Glomerular visceral epithelial cell (primary cell): ENCODE measurements around the gene HYAL2.
"Not testable (repeated sequence)": the region's sequence is repeated elsewhere in the genome, so short reads cannot be mapped to it uniquely, and the experiment has no call there.

Source experiments
- DNase-seq: peaks from one replicate; pipeline ENCODE4 v3.0.0-alpha.2; 2016; ENCODE audit errors: extremely low spot score

The HYAL2 gene

DNA sequence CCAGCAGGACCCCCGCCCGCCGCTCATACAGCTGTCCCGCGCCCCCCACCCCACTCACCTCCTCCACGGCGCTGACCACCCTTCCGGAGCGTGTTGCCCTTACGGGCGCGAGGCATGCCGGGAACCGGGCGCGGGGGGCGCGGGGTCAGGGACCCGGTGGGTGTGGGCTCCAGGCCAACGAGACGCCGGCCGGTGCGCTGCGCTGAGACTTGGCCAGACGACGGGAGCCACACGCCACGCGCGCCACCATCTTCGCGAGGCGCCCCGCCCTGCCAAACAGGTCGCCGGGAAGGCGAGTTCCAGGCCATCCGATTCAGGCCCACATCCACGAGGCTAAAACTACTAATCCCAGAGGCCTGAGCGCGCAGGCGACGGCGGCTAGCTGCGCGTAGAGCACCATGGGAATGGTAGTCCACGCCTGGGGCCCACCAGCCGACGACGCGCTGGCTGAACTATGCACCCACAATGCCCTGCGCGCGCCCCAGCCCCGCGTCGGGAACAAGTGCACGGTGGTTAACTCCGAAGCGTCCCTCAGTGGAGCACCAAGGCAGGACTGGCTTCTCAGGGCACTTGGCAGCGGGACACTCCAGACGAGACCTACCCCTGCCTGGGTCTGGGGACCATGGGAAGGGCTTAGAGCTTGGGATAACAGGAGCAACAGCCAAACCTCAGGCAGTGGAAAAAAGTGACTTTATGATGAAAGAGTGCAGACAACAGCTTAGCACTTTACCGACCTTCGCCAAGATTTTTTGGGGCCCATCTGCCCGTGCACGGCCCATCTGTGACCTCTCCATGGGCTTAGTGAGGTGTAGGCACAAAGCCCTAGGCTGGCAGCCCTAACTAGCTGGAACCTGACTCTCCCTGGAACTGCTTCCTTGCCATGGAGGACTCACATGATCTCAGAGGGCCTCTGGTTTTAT, 30.1 kb downstream of the HYAL2 start, which contains the start of gene IFRD2:
TSS of gene IFRD2 (minus strand) at position 271 of the 920 bp plus-strand sequence. CDS start at position 116, 155 bp downstream.
- DNase-seq: peak; percentile 97

DNA sequence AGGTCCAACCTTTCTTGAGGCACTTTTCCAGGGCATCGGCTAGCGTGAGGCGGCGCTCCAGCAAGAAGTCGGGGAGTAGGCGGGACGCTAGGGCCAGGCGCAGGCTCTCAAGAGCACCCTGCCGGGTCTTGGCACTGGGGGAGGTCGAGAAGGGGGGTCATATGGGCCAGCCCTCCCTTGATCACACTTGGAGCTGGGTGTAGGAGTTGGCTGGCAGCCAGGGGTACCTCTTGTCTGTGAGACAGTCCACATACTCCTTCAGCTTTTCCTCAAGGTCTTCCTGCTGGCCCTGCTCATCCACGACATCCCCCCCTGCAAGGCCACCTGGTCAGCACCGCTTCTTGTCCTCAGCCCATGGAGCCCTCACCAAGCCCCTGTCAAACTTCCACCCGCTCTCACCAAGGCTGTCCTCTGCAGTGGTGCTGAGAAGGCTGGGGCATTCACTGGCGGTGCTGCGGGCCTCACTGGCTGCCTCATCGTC, 32.3 kb downstream of the HYAL2 start:
- no peak for DNase-seq

DNA sequence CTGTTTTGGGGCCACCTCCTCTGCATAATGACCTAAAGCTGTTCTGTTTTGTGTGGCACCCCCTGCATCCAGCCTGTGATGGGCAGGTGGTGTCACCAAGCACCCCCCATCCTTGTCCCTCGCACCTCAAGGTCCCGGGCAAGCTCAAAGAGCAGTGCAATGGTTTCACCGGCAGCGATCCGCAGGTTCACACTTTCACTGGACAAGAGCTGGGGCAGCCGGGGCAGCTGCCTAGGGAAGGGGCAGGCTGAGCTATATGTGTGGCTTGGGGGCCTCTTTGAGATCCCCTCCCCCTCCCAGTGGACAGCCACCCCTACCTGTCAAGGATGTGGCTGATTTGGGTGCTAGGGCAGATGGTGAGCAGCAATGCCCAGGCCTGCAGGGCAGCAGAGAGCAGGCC, 33.4 kb downstream of the HYAL2 start:
- no peak for DNase-seq

DNA sequence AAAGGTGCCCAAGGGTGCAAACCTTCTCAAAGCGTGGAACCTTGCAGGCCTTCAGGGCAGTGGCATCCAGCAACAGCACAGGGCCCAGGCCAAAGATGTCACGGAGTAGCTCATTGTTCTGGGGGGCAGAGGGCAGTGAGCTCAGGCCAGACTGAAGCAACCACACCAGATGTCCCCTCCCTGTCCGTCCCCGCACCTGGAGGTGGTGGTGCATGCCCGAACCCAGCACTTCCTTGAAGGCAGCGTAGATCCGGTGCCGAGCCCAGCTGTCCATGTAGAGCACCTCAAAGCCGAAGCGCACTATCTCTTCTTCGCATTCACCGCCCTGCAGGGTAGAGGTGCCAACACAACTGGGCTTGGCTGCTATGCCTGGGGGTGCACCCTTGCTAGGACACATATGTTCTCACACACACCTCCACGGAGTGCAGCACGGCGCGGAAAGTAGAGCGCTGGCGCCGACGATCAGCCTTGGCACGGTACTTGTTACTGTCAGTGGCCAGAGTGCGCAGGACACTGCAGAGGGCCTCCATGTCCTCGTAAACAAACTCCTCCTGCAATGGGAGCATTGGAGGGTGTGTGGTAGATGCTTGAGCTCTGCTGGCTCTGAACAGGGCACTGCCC, 34.0 kb downstream of the HYAL2 start:
- no peak for DNase-seq

DNA sequence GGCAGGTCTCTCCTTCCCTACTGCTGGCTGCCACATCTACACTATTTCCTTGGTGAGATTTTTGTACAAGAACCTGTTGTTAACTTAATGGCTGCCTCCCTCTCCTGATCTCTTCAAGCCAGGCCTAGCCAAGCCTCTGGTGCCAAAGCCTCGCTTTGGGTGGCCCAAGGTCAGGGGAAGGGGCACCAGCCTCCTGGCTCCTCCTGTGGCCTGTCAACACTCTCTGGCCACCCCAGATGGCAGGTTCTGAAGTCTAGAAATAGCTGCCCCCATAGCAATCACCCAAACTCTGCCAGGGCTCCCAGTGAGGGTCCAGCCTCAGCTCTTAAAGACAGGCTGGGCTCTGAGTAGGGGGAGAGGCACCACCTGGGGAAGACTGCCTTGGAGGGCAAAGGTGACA, 35.3 kb downstream of the HYAL2 start:
- no peak for DNase-seq

DNA sequence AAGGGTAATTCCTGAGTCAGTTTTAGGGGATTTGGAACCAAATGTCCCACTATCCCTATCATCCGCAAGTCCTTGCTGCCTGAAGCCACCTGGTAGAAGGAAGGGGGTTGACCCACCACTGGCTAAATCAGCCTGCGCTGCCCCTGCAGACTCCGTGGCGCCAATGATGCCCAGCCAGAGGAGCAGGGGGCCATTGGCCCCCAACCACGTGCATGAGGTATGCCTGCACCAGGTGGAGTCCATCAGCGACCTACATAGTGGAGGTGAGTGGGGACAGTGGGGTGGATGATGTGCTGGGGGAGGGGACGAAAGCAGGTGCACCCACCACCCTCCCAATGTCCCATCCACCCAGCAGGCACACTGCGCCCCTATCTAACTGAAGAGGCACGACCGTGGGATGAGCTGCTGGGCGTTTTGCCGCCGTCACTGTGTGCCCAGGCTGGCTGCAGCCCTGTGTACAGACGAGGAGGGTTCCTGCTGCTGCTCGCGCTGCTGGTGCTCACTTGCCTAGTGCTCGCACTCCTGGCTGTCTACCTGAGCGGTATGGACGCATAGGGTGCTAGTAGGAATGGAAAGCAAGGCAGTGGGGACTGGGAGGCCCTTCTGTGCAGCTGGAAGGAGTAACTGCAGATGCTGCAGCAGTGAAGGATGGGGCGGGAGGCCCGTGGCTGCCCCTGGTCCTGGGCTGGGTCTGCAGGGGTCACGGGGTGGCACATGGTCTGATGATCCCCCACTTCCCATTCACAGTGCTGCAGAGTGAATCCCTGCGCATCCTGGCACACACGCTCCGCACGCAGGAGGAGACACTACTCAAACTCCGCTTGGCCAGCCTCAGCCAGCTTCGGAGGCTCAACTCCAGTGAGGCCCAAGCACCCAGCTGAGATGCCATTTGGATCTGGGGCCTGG, 36.0 kb downstream of the HYAL2 start:
- DNase-seq: no peak

DNA sequence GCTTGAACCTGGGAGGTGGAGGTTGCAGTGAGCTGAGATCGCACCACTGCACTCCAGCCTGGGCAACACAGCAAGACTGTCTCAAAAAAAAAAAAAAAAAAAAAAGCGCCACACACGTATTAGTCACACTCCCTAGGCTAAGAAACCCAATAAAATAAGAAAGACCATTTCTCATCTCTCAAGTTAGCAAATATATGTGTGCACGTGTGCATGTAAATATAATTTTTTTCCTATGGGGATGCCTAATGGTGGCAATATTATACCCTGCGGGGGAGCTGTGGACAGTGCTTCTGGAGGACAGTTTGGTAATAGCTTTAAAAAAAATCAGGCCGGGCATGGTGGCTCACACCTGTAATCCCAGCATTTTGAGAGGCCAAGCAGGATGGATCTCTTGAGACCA, 38.4 kb downstream of the HYAL2 start:
- not testable (repeated sequence) for DNase-seq

DNA sequence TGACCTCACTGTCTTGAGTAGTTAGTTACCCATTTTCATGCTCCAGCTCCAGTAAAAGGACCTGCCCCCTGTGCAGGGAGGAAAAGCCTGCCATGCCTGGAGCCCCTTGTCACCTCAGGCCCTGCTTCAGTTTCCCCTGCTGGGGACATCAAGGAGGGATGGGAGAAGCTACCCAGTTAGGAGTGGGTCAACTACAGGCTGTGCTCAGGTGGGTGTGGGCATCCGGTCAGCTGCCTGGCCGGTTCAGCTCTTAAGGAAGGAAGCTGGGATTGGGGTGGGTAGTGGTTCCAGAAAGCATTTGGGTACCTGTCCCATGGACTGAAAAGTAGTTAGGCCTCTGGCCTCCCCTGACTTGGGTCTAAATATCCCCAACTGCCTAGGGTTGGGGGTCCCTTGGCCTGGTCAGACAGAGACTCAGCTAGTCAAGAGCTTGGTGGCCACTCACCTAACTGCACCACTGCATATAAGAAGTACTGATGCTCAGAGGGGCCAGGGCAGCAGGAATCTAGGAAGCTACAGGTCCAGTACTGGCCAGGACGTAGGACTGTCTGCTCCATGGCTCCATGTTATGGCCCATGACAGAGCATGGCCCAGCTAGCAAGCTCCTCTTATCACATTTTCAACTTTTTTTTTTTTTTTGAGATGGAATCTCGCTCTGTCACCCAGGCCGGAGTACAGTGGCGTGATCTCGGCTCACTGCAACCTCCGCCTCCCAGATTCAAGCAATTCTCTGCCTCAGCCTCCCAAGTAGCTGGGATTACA, 43.1 kb downstream of the HYAL2 start:
- DNase-seq: no peak

DNA sequence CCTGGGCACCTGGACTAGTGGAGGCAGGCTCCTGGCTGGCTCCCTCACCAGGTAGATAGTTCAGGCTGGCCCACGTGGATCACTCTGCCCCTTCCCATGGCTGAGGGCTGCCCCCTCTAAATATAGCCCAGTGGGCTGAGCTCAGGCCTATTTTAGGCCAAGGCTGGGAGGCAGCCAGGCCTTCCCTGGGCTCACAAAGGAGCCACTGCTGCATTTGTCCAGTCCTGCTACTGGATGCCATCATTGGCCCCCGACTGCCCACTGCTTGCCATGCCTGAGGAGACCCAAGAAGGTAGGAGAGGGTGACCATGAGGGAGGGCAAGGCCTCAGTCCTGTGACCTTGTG, 43.7 kb downstream of the HYAL2 start, which contains the start of gene LSMEM2:
TSS of gene LSMEM2 (plus strand) at position 208 of the 345 bp plus-strand sequence. CDS start at position 235, 27 bp downstream.
- DNase-seq: no peak

DNA sequence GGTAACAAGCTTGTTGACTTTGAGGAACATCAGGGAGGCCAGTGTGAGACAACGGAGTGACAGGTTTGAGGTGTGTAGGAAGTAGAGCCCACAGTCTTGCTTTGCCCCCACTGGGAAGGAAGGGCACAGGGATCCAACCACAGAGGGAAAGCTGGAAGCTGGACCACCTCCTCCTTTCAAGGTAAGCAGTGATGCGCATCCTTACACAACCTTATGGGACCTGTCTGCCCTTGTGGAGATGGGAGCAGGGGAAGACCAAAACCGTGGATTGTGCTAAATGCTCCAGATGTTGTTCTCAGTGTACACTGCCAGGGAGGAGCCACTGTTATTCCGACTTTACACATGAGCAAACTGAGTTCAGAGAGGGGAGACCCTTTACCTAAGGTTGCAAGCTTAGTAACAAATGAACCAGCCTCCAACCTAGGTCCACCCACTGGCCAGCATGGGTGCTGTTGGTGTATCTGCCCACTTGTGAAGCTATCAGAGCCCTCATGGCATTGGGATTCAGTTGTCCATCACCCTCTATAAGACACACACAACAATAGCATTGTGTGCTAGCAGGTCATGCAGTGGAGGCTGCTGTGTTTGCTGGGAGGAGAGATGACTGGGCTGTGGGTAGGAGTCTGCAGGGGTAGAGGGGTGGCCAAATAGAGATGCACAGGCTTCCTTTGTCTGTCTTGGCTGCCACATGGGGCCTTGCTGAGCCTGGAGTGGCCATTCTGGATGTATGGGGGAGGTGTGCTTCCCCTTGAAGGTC, 44.2 kb downstream of the HYAL2 start:
- DNase-seq: no peak

DNA sequence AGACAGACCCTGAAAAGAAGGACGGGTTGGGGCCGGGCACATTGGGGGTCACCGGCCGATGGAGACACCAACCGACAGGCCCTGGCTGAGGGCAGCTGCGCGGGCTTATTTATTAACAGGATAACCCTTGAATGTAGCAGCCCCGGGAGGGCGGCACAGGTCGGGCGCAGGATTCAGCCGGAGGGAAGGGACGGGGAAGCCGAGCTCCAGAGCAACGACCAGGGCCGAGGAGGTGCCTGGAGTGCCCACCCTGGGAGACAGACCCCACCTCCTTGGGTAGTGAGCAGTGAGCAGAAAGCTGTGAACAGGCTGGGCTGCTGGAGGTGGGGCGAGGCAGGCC, 45.8 kb downstream of the HYAL2 start:
- DNase-seq: no peak

DNA sequence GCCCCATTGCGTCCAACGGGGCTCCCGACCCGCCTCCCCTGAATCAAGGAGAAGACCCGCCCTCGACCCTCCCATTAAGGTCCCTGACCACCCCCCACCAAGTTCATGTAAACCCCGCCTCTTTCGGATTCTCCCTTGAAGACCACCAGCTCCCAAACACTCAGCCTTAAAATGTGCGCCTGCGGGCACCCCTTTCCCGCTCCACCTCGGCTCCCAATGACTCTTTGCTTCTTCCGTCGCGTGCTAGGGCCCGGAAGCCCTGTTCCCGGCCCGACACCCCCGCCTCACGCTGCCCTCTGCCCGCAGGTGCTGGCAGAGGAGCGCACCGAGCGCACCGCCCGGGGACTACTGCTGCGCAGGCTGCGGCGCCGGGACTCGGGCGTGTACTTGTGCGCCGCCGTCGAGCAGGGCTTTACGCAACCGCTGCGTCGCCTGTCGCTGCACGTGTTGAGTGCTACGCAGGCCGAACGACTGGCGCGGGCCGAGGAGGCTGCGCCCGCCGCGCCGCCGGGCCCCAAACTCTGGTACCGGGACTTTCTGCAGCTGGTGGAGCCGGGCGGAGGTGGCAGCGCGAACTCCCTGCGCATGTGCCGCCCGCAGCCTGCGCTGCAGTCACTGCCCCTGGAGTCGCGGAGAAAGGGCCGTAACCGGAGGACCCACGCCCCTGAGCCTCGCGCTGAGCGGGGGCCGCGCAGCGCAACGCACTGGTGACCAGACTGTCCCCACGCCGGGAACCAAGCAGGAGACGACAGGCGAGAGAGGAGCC, 46.4 kb downstream of the HYAL2 start:
- DNase-seq: no peak

DNA sequence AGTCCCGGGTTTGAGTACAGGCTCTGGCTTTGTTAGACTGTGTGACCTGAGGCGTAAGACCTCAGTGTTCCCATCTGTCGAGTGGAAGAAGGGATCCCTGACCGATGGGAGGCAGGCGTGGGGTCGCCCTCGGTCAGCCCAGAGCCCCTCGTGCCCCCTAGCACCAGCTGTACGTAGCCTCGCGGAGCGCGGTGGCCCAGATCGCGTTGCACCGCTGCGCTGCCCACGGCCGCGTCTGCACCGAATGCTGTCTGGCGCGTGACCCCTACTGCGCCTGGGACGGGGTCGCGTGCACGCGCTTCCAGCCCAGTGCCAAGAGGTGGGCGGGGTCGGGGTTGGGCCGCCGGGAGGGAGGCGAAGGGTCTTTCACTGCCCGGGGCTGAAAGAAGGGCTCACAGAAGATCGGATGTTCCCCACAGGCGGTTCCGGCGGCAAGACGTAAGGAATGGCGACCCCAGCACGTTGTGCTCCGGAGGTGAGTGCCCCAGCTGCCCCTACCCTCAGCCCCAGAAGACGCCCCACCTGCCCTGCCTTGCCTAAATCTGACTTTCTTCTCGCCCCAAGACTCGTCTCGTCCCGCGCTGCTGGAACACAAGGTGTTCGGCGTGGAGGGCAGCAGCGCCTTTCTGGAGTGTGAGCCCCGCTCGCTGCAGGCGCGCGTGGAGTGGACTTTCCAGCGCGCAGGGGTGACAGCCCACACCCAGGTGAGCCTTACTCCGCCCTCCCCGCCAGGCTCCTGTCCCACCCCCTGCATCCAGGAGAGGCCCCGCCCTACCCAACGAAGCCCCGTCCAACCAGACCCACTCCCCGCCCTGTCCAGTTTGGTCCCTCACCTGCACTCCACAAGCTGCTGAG, 47.2 kb downstream of the HYAL2 start:
- no peak for DNase-seq

DNA sequence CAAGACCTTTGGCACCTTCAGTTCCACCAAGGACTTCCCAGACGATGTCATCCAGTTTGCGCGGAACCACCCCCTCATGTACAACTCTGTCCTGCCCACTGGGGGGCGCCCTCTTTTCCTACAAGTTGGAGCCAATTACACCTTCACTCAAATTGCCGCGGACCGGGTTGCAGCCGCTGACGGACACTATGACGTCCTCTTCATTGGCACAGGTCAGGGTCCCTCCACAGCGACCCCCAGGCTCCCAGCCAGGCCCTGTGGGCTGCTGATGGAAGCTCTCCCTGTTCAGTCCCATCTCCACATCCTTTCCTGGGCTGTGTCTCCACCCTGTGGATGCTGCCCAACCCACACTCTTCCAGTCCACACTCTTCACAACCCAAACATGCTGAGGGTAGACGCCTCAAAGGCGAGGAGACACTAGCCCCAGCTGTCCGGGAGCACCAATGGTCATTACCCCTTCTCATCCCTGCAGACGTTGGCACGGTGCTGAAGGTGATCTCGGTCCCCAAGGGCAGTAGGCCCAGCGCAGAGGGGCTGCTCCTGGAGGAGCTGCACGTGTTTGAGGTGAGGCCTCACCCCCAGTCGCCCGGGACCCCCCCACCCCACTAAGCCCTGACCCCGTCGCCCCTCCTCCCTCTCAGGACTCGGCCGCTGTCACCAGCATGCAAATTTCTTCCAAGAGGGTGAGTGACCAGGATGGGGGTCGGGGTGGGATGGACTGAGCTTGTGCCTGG, 48.0 kb downstream of the HYAL2 start:
- DNase-seq: peak; percentile 50

DNA sequence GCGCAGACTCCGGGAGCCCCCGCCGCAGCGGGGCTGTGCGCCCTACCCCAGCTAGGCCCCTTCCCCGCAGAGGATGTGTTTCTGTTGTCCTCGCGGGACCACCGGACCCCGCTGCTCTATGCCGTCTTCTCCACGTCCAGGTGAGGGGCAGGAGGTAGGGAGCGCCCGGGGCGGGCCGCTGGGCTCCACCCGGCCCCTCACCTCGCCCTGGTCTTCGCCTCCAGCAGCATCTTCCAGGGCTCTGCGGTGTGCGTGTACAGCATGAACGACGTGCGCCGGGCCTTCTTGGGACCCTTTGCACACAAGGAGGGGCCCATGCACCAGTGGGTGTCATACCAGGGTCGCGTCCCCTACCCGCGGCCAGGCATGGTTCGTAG, 48.9 kb downstream of the HYAL2 start:
- no peak for DNase-seq

DNA sequence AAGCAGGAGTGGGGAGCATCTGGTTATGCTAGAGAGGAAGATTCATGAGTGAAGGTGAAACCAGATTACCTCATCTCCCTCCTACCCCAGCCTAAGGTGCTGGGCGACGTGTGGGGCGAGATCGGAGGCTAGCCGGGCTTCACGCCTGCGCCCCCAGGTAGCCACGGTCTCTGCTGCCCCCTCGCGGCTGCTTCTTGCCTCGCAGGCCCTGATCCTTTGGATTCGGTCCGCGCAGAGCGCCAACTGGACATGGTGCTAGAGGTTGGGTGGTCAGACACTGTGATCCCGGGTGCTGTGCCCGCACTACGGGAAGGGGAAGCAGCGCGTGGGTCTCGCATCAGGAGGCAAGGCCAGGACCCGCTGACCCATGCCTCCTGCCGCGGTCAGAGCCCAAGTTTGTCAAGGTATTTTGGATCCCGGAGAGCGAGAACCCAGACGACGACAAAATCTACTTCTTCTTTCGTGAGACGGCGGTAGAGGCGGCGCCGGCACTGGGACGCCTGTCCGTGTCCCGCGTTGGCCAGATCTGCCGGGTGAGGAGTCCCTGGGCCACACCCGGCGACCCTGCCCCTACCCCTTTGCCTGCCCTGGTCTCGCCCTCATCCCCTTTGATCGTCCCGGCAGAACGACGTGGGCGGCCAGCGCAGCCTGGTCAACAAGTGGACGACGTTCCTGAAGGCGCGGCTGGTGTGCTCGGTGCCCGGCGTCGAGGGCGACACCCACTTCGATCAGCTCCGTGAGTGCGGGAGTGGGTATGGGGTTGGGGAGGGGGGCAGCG, 49.4 kb downstream of the HYAL2 start:
- DNase-seq: peak; percentile 85

DNA sequence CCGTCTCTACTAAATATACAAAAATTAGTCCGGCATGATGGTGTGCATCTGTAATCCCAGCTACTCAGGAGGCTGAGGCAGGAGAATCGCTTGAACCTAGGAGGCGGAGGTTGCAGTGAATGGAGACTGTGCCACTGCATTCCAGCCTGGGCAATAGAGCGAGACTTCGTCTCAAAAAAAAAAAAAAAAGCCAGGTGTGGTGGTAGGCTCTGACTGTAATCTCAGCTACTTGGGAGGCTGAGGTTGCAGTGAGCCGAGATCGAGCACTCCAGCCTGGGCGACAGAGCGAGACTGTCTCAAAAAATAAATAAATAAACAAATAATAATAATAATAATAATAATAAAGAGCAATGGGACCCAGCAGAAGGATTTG, 50.0 kb downstream of the HYAL2 start:
- DNase-seq: not testable (repeated sequence)
